GM19372 (cell line): Measurements from ENCODE around the gene PCARE.
"Not testable (repeated sequence)": the region's sequence is repeated elsewhere in the genome, so short reads cannot be mapped to it uniquely, and the experiment has no call there.

ENCODE experiments used
- ATAC-seq: cut with Tn5 transposase; IDR thresholded peaks from one replicate; pipeline ENCODE4 v1.9.1; 2021; ENCODE audit warnings: mild to moderate bottlenecking, low read depth, moderate library complexity; ENCODE audit not compliant: unreplicated experiment

PCARE gene

GRCh38 chr2:29074411-29074810, at the start of gene PCARE:
Gene PCARE, minus strand, starts transcription at chr2:29074523. Its CDS starts 262 bp downstream, at chr2:29074261.
- ATAC-seq: no peak

- ATAC-seq: no peak
These were observed 49.5 kb upstream of the PCARE start for GRCh38 chr2:29123617-29124349.

- no peak for ATAC-seq
These were observed 46.5 kb upstream of the PCARE start for GRCh38 chr2:29120846-29121245.

- no peak for ATAC-seq
These were observed 44.9 kb upstream of the PCARE start for GRCh38 chr2:29119211-29119610.

- ATAC-seq: no peak
These were observed 43.4 kb upstream of the PCARE start for GRCh38 chr2:29117636-29118303.

GRCh38 chr2:29115797-29116781, 41.8 kb upstream of the PCARE start:
- ATAC-seq: peak; percentile 35

- ATAC-seq: peak; percentile 56
These were observed 40.8 kb upstream of the PCARE start, which contains the start of gene CLIP4 for GRCh38 chr2:29114946-29115609. Gene CLIP4, plus strand, starts transcription at chr2:29115415. Its CDS starts 5,974 bp downstream, at chr2:29121389.

GRCh38 chr2:29114586-29114945, 40.2 kb upstream of the PCARE start:
- no peak for ATAC-seq

GRCh38 chr2:29113891-29114321, 39.6 kb upstream of the PCARE start:
- ATAC-seq: no peak

- no peak for ATAC-seq
These were observed 38.8 kb upstream of the PCARE start for GRCh38 chr2:29113027-29113686.

GRCh38 chr2:29112379-29112778, 38.1 kb upstream of the PCARE start:
- ATAC-seq: no peak

GRCh38 chr2:29110916-29111535, 36.7 kb upstream of the PCARE start:
- ATAC-seq: no peak

GRCh38 chr2:29109246-29109645, 34.9 kb upstream of the PCARE start:
- no peak for ATAC-seq

- ATAC-seq: no peak
These were observed 33.9 kb upstream of the PCARE start for GRCh38 chr2:29108225-29108624.

GRCh38 chr2:29107547-29107946, 33.2 kb upstream of the PCARE start:
- not testable (repeated sequence) for ATAC-seq

GRCh38 chr2:29106980-29107388, 32.7 kb upstream of the PCARE start:
- no peak for ATAC-seq

GRCh38 chr2:29106256-29106655, 31.9 kb upstream of the PCARE start:
- no peak for ATAC-seq

GRCh38 chr2:29105375-29105774, 31.1 kb upstream of the PCARE start:
- no peak for ATAC-seq

- no peak for ATAC-seq
These were observed 30.4 kb upstream of the PCARE start for GRCh38 chr2:29104688-29105087.
